AG10803 (cell line): ENCODE measurements around the gene DCN.
A peak's percentile ranks its signal among the peaks of the same experiment; 100 is the strongest.

Experiments
- DNase-seq: peaks from one replicate; pipeline ENCODE4 v3.0.0; 2010; ENCODE audit warnings: low read depth
- H3K4me3 ChIP-seq: 2 replicates; pipeline ENCODE4 v1.5.1; 2011; ENCODE audit warnings: mild to moderate bottlenecking, low read length, control low read depth
- TF ChIP-seq, protein P1 (sequence below): conservative IDR thresholded peaks from 2 replicates; pipeline ENCODE4 v1.5.1; 2011; ENCODE audit warnings: mild to moderate bottlenecking, low read length, control low read depth, inconsistent platforms

The DCN gene

DNA sequence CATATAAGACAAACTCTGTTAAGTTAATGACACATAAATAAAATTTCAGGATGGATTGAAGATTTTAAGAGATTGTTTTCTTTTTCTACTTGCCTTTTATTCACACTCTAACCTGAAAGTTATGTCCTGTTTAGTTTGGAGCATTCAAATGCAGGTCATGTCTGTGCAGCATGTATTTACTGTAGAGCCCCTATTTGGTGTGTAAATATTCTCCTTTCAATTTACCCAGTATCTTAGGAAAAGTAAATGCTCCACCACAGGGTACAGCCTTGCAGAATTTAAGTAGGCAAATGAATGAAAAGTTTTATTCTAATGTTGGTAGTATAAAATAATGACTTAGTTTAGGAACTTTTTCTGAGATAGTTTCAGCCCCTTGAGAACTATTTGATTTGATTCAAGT lies 6.2 kb upstream of the DCN start:
- H3K4me3 ChIP-seq, result no peak overlapping the region
- no peak for DNase-seq
- TF ChIP-seq, protein P1, sequence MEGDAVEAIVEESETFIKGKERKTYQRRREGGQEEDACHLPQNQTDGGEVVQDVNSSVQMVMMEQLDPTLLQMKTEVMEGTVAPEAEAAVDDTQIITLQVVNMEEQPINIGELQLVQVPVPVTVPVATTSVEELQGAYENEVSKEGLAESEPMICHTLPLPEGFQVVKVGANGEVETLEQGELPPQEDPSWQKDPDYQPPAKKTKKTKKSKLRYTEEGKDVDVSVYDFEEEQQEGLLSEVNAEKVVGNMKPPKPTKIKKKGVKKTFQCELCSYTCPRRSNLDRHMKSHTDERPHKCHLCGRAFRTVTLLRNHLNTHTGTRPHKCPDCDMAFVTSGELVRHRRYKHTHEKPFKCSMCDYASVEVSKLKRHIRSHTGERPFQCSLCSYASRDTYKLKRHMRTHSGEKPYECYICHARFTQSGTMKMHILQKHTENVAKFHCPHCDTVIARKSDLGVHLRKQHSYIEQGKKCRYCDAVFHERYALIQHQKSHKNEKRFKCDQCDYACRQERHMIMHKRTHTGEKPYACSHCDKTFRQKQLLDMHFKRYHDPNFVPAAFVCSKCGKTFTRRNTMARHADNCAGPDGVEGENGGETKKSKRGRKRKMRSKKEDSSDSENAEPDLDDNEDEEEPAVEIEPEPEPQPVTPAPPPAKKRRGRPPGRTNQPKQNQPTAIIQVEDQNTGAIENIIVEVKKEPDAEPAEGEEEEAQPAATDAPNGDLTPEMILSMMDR, result no peak

DNA sequence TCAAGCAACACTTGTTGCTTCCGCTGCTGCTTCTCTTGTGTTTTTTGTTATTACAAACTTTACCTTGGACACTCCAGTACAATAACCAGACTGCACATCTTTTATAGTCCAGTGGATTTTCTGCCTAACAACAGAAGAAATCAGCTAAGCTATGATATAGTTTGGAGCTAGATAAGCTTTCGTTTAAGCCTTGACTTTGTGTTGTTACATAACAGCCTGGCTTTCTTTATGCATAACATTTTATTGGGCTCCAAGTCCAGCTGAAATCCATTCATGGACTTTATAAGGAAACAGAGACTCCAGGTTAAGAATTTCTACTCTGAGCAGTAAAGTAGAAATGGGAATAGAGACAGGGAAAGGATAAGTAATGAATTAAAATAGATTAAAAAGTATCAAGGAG lies 3.5 kb upstream of the DCN start:
- no peak overlapping the region for H3K4me3 ChIP-seq
- TF ChIP-seq, protein P1, result no peak
- no peak for DNase-seq

DNA sequence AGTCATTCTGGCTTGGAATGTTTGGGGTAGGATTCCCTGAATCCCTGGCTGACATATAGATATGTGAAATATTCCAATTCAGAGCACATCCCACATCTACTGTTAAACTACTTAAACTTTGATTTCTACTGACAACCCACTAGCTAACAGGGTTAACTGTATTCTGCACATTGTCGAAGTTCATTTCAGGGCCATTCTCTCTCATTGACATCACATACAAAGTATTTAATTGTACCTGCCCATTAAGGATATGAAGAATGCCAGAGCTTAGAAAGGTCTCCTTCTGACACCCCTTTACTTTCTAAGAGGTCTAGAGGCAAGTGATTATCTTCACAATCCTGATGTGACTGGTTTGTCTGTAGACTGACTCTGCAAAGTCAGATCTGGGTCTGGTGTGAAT lies 2.8 kb upstream of the DCN start:
- DNase-seq, result no peak
- no peak overlapping the region for H3K4me3 ChIP-seq
- TF ChIP-seq, protein P1, result no peak

DNA sequence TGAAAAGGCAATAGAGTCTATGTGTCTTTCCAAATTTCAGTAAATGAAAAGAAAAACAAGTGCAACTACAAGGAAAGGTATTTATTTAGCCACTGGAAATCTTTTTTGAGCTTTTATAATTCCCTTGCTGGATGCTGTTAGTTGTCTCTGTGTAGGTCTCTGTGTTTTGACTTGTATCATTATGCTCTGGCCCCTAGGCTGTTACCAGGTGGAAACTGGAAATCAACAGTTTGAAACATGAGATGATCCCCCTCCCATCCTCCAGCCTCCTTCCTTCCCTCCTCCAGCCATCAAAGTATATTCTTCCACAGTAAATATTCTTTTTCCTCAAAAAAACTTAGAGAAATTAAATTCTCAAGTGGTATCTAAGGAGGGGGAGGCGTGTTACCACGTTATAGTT lies 934 bp upstream of the DCN start:
- TF ChIP-seq, protein P1, result no peak
- DNase-seq, result no peak
- H3K4me3 ChIP-seq, result no peak overlapping the region

DNA sequence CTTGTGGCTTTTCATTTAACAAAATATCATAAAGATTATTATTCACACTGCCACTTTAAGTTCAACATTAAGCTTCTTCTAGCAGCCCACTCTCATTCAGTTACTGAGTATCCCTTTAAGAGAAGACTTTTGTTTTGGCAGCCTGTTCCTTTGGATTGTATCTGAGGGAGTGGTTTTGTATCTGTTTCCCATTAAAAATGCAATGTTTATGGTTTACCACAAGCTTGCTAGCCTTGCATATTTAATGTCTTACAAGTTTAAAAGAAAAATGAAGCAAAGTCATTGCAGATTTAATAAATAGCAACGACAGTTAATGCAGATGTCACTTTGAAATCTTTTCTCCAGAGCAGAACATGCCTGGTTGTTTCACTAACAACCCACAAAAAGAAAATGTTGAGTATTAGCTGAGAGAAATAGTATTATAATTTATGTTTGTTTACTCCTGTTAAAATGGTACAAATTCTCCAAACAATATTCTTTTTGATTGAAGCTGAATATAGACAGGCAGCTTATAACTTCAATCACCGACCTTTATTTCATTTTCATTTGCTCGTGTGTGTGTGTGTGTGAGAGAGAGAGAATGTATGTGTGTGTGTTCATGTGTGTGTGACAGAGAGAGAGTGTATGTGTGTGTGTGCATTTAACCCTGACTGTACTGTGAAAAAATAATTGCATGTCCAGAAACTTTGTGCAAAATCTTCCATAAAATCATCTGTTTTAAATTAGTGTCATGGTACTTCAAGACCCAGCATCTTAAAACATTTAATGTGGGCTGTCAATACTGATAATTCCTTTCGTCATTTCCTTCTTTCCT lies 1.8 kb downstream of the DCN start:
- H3K4me3 ChIP-seq, result peak overlapping the region; percentile 72
- TF ChIP-seq, protein P1, result no peak
- DNase-seq, result peak; percentile 95

DNA sequence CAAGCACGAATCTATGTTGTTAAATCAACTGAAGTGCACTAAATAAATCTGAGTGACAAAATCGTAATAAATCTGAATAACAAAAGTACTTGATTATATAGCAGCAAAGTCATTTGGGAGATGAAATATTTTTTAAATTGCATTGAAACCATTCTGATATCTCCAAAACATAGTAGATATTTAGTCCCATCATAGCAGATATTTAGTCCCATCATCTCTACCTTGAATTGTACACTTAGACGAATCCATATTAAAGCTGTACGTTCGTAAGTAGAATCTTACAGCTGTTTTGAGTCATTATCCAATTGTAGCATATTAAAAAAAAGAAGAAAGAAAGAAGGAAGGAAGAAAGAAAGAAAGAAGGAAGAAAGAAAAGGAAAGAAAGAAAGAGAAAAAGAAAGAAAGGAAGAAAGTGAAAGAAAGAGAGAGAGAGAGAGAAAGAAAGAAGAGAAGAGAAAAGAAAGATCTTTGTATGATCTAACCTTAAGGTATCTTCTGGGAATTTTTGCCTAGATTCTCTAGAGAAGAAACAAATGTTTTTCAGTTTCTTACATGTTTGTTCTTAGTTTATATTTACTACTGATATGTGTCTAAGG lies 2.6 kb downstream of the DCN start:
- H3K4me3 ChIP-seq, result peak overlapping the region; percentile 72
- TF ChIP-seq, protein P1, result no peak
- DNase-seq, result no peak

DNA sequence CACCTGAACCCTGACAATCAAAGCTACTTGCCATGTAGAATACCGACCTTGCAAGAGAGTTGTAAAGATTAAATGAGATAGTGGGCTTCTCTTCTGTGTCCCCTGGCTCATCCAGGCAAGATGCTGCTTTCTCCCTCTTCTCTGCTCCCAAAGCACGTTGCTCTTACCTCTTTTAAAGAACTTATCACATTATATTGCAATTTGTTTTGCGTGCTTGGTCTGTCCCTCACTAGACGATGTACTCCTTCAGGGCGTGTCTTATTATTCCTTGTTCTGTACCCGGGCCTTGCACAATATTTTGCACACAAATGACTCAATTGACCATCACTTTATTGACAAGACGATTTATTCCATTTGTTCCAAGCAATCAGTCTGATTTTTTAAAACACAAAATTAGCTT lies 3.3 kb downstream of the DCN start:
- TF ChIP-seq, protein P1, result no peak
- peak overlapping the region; percentile 72 for H3K4me3 ChIP-seq
- peak; percentile 62 for DNase-seq
